ENCODE results near the gene TBATA.
A peak's percentile ranks its signal among the peaks of the same experiment; 100 is the strongest.

Gene TBATA

DNA sequence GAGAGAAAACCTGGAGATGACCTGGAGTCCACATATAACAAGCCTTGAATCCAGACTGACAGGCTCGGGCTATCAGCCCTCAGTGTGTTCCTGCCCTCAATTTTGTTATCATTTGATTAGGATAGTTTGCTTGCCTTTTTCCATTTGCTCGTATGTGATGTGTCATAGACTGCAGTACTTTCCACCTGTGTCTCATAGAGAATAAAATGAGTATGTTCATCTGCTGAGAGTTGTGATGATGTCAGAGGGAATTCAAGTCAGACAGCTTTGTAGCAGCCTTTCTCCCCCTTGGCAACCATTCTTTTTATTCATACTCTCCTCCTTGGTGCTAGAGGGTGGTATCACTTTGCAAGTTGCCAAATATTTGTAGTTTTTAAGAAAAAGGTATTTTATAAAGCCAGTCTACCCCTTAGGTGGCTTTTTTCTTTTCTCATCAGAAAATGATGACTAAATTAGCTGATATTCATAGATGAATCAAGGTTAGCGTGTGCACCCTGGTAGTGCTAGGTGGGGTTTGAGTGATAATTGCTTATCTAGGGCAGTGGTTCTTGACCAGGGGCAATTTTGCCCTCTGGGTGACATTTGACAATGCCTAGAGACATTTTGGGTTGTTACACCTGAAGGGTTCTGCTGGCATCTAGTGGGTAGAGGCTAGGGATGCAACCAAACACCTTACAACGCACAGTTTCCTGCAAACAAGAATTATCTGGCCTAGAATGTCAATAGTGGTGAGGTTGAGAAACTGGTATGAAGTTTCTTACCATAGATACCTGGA is 36.0 kb upstream of the TBATA start:
- H3K9ac ChIP-seq (ENCODE audit: low read length), result no peak overlapping the region
- H3K27me3 ChIP-seq (ENCODE audit: control insufficient read depth, insufficient read depth, low read length), result no peaks in the 10 kb centered on the region
- no peaks in the 10 kb centered on the region for H3K9me3 ChIP-seq (ENCODE audit: control insufficient read depth, low read length)
- no peaks in the 10 kb centered on the region for H3K4me1 ChIP-seq (ENCODE audit: control insufficient read depth, insufficient read depth, low read length)
- H3K36me3 ChIP-seq (ENCODE audit: control insufficient read depth, insufficient read depth, low read length), result no peaks in the 10 kb centered on the region
- H3K4me3 ChIP-seq (ENCODE audit: low read length), result no peak overlapping the region

DNA sequence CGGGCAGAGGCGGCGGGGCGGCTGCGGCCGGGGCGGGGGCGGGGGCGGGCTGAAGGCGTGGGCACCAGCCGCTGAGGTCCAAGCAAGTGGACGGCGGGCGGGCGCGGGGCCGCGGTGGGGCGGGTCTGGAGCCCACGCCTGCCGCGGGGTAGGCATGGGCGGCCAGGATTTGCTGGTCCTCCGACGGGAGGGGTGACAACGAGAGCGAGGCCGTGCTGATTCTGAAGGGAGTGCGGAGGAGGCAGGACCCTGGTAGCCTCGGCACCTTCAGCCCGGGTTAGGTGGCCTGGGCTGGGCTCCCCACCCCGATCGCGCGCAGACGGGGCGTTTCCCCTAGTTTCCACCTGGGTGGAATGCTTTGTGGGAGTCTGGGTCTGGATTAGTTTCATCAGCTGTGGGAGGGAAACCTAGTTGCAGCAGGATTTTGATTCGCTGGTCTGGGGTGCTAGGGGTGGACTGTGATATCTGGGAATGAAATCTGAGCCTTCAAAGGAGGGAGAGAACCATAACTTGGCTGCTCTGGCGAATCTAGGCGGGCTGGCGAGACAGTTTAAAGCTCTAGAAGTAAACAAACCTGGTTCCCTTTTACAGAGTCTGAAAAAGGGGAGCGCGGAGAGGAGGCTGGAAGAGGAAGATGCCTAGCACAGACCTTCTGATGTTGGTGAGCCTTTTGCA is 31.2 kb upstream of the TBATA start:
- no peaks in the 10 kb centered on the region for H3K36me3 ChIP-seq (ENCODE audit: control insufficient read depth, insufficient read depth, low read length)
- H3K9me3 ChIP-seq (ENCODE audit: control insufficient read depth, low read length), result no peaks in the 10 kb centered on the region
- peak overlapping the region; percentile 27 for H3K4me3 ChIP-seq (ENCODE audit: low read length)
- H3K9ac ChIP-seq (ENCODE audit: low read length), result peak overlapping the region; percentile 73
- H3K27me3 ChIP-seq (ENCODE audit: control insufficient read depth, insufficient read depth, low read length), result no peaks in the 10 kb centered on the region
- H3K4me1 ChIP-seq (ENCODE audit: control insufficient read depth, insufficient read depth, low read length), result no peaks in the 10 kb centered on the region

DNA sequence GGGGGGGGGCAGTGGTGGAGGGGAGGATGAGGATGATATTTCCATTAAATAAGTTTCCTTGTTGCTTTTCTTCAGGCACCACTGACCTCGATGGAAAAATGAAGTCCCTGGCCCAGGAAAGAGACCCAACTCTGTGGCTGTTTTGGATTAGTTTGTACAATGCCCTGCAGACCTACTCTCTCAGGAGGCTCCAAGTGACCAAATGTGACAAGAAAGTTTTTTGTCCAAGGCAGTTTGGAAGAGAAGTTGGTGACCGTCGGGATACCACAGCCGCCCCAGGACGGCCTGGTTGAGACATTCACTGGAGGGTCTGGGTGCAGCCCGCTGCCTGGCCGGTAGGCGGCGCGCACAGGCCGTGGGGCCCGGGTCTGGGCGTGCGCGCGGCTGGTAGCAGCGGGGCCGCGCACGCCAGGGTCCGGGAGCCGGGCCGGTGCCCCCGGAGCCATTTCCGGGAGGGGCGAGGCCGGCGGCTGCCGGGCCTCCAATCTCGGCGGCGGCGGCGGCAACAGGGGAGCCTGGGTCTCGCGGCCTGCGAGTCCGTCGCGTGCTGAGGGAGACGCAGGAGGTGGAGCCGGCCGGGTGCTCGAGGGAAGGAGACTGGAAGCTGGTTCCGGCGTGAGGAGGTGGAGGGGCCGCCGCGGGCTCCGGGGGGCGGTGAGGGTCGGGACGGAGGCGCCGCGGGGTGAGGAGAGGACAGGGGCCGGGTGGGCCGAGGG is 30.5 kb upstream of the TBATA start, which contains the start of gene SGPL1:
Gene SGPL1, plus strand, starts transcription at position 445 of the 716 bp plus-strand sequence. CDS start 906 bp downstream, outside the sequence.
- no peaks in the 10 kb centered on the region for H3K36me3 ChIP-seq (ENCODE audit: control insufficient read depth, insufficient read depth, low read length)
- no peaks in the 10 kb centered on the region for H3K4me1 ChIP-seq (ENCODE audit: control insufficient read depth, insufficient read depth, low read length)
- H3K9ac ChIP-seq (ENCODE audit: low read length), result peak within 1 kb of the TSS; percentile 73
- no peaks in the 10 kb centered on the region for H3K9me3 ChIP-seq (ENCODE audit: control insufficient read depth, low read length)
- H3K4me3 ChIP-seq (ENCODE audit: low read length), result peak within 1 kb of the TSS; percentile 27
- H3K27me3 ChIP-seq (ENCODE audit: control insufficient read depth, insufficient read depth, low read length), result no peaks in the 10 kb centered on the region

- no peak overlapping the region for H3K4me3 ChIP-seq (ENCODE audit: low read length)
- H3K9ac ChIP-seq (ENCODE audit: low read length), result no peak overlapping the region
- no peaks in the 10 kb centered on the region for H3K36me3 ChIP-seq (ENCODE audit: control insufficient read depth, insufficient read depth, low read length)
- H3K9me3 ChIP-seq (ENCODE audit: control insufficient read depth, low read length), result no peaks in the 10 kb centered on the region
- H3K27me3 ChIP-seq (ENCODE audit: control insufficient read depth, insufficient read depth, low read length), result no peaks in the 10 kb centered on the region
- H3K4me1 ChIP-seq (ENCODE audit: control insufficient read depth, insufficient read depth, low read length), result no peaks in the 10 kb centered on the region
Measured at GRCh38 chr10:70814126-70814525, 28.9 kb upstream of the TBATA start.

- Histone ChIP-seq H3K4me3 (ENCODE audit: low read length) (no peak overlapping the region), H3K36me3 (ENCODE audit: control insufficient read depth, insufficient read depth, low read length) (no peaks in the 10 kb centered on the region), H3K9ac (ENCODE audit: low read length) (no peak overlapping the region), H3K9me3 (ENCODE audit: control insufficient read depth, low read length) (no peaks in the 10 kb centered on the region), H3K4me1 (ENCODE audit: control insufficient read depth, insufficient read depth, low read length) (no peaks in the 10 kb centered on the region), H3K27me3 (ENCODE audit: control insufficient read depth, insufficient read depth, low read length) (no peaks in the 10 kb centered on the region)
Measured at GRCh38 chr10:70812814-70813213, 27.6 kb upstream of the TBATA start.

- H3K4me1 ChIP-seq (ENCODE audit: control insufficient read depth, insufficient read depth, low read length), result no peaks in the 10 kb centered on the region
- no peaks in the 10 kb centered on the region for H3K27me3 ChIP-seq (ENCODE audit: control insufficient read depth, insufficient read depth, low read length)
- no peaks in the 10 kb centered on the region for H3K9me3 ChIP-seq (ENCODE audit: control insufficient read depth, low read length)
- H3K4me3 ChIP-seq (ENCODE audit: low read length), result no peak overlapping the region
- no peak overlapping the region for H3K9ac ChIP-seq (ENCODE audit: low read length)
- H3K36me3 ChIP-seq (ENCODE audit: control insufficient read depth, insufficient read depth, low read length), result no peaks in the 10 kb centered on the region
Measured at GRCh38 chr10:70811881-70812280, 26.7 kb upstream of the TBATA start.

- no peaks in the 10 kb centered on the region for H3K9me3 ChIP-seq (ENCODE audit: control insufficient read depth, low read length)
Measured at GRCh38 chr10:70810967-70811366, 25.8 kb upstream of the TBATA start.

GRCh38 chr10:70809726-70810125 is 24.5 kb upstream of the TBATA start:
- H3K4me3 ChIP-seq (ENCODE audit: low read length), result no peak overlapping the region
- no peaks in the 10 kb centered on the region for H3K27me3 ChIP-seq (ENCODE audit: control insufficient read depth, insufficient read depth, low read length)
- no peaks in the 10 kb centered on the region for H3K4me1 ChIP-seq (ENCODE audit: control insufficient read depth, insufficient read depth, low read length)
- no peaks in the 10 kb centered on the region for H3K36me3 ChIP-seq (ENCODE audit: control insufficient read depth, insufficient read depth, low read length)
- H3K9ac ChIP-seq (ENCODE audit: low read length), result no peak overlapping the region
- no peaks in the 10 kb centered on the region for H3K9me3 ChIP-seq (ENCODE audit: control insufficient read depth, low read length)

More at GRCh38 chr10:70810967-70811366, 25.8 kb upstream of the TBATA start:
- Histone ChIP-seq H3K4me3 (ENCODE audit: low read length) (no peak overlapping the region), H3K4me1 (ENCODE audit: control insufficient read depth, insufficient read depth, low read length) (no peaks in the 10 kb centered on the region), H3K36me3 (ENCODE audit: control insufficient read depth, insufficient read depth, low read length) (no peaks in the 10 kb centered on the region), H3K27me3 (ENCODE audit: control insufficient read depth, insufficient read depth, low read length) (no peaks in the 10 kb centered on the region), H3K9ac (ENCODE audit: low read length) (no peak overlapping the region)

- Histone ChIP-seq H3K9ac (ENCODE audit: low read length) (no peak overlapping the region), H3K4me3 (ENCODE audit: low read length) (no peak overlapping the region), H3K9me3 (ENCODE audit: control insufficient read depth, low read length) (no peaks in the 10 kb centered on the region), H3K27me3 (ENCODE audit: control insufficient read depth, insufficient read depth, low read length) (no peaks in the 10 kb centered on the region), H3K4me1 (ENCODE audit: control insufficient read depth, insufficient read depth, low read length) (no peaks in the 10 kb centered on the region), H3K36me3 (ENCODE audit: control insufficient read depth, insufficient read depth, low read length) (no peaks in the 10 kb centered on the region)
Measured at GRCh38 chr10:70809011-70809611, 23.9 kb upstream of the TBATA start.

DNA sequence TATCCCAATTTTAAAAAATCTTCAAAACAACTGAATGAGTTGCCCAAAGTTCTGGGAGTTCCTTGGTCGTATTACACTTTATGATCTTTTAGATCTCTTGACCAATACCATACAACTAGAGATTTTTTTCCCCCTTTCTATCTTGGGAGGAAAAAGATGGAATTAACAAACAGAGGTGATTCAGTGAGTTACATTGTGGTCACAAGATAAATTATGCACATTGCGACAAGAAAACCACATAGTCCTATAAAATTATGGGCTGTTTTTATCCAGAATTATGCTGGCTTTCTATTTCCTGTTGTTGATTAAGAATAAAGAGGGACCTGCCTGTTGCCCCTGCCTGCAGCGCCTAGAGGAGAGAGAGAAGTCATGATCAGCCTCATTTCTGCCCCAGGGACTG is 22.4 kb upstream of the TBATA start:
- no peak overlapping the region for H3K9ac ChIP-seq (ENCODE audit: low read length)
- H3K4me1 ChIP-seq (ENCODE audit: control insufficient read depth, insufficient read depth, low read length), result peaks cover 8% of the 10 kb centered on the region
- no peaks in the 10 kb centered on the region for H3K27me3 ChIP-seq (ENCODE audit: control insufficient read depth, insufficient read depth, low read length)
- H3K36me3 ChIP-seq (ENCODE audit: control insufficient read depth, insufficient read depth, low read length), result no peaks in the 10 kb centered on the region
- no peaks in the 10 kb centered on the region for H3K9me3 ChIP-seq (ENCODE audit: control insufficient read depth, low read length)
- no peak overlapping the region for H3K4me3 ChIP-seq (ENCODE audit: low read length)

GRCh38 chr10:70806841-70807240 is 21.7 kb upstream of the TBATA start:
- Histone ChIP-seq H3K27me3 (ENCODE audit: control insufficient read depth, insufficient read depth, low read length) (no peaks in the 10 kb centered on the region), H3K4me1 (ENCODE audit: control insufficient read depth, insufficient read depth, low read length) (peaks cover 8% of the 10 kb centered on the region)

More at GRCh38 chr10:70806841-70807240, 21.7 kb upstream of the TBATA start:
- no peak overlapping the region for H3K9ac ChIP-seq (ENCODE audit: low read length)
- no peaks in the 10 kb centered on the region for H3K9me3 ChIP-seq (ENCODE audit: control insufficient read depth, low read length)
- no peaks in the 10 kb centered on the region for H3K36me3 ChIP-seq (ENCODE audit: control insufficient read depth, insufficient read depth, low read length)
- H3K4me3 ChIP-seq (ENCODE audit: low read length), result no peak overlapping the region

All from mucosa of stomach (tissue), 1 donor.